Measurements from ENCODE around the gene GABARAPL1.

DNA sequence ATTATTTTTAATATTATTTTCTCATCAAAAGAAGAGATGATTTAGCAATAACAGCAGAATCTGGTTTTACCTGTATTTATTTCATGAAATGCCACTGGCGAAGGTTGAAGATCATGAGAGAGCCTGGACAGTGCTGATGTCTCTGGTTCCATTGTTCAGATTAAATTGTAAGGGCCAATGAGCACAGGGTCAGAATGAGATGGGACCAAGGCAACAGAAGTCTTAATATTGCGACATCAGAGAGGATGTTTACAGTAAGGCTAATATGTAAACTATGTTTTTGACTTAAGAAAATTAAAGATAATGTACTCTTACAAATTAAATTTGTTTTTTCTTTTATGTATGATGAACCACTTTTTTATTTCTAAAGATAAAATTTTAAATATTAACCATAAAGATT is 59.8 kb downstream of the GABARAPL1 start:
- no peak for TF ChIP-seq POLR2AphosphoS5 (IDR thresholded peaks at IDR 0.05)
- TF ChIP-seq, protein P1, sequence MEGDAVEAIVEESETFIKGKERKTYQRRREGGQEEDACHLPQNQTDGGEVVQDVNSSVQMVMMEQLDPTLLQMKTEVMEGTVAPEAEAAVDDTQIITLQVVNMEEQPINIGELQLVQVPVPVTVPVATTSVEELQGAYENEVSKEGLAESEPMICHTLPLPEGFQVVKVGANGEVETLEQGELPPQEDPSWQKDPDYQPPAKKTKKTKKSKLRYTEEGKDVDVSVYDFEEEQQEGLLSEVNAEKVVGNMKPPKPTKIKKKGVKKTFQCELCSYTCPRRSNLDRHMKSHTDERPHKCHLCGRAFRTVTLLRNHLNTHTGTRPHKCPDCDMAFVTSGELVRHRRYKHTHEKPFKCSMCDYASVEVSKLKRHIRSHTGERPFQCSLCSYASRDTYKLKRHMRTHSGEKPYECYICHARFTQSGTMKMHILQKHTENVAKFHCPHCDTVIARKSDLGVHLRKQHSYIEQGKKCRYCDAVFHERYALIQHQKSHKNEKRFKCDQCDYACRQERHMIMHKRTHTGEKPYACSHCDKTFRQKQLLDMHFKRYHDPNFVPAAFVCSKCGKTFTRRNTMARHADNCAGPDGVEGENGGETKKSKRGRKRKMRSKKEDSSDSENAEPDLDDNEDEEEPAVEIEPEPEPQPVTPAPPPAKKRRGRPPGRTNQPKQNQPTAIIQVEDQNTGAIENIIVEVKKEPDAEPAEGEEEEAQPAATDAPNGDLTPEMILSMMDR (IDR thresholded peaks at IDR 0.05; ENCODE audit: poor library complexity, severe bottlenecking): no peak
- TF ChIP-seq MXI1 (conservative IDR thresholded peaks at IDR 0.05; ENCODE audit: poor library complexity, severe bottlenecking): no peak
- no peak for TF ChIP-seq REST (IDR thresholded peaks at IDR 0.05; ENCODE audit: borderline replicate concordance)
- no peak for TF ChIP-seq EZH2 (IDR thresholded peaks at IDR 0.05; ENCODE audit: borderline replicate concordance, insufficient read depth, low read length, poor library complexity, severe bottlenecking)
- no peak for TF ChIP-seq EP300 (conservative IDR thresholded peaks at IDR 0.05; ENCODE audit: poor library complexity, severe bottlenecking)
- no peak for TF ChIP-seq SMC3 (conservative IDR thresholded peaks at IDR 0.05; ENCODE audit: poor library complexity)

All from neural cell (in vitro differentiated cells).